Astrocyte (in vitro differentiated cells and primary cell): ENCODE results near the gene SNX8. TPM values are rescaled to one million over a fixed set of nuclear protein-coding genes. Genes with fewer than 3 reads are reported as not detected.

Source experiments
- DNase-seq: peaks from one replicate; pipeline ENCODE4 v3.0.0-alpha.2; 2010; ENCODE audit warnings: low read depth
- FAIRE-seq: peaks from 2 replicates; lab custom pipeline; 2011; peaks lifted over from hg19 to GRCh38; lab: Jason Lieb, UNC
- H2AFZ ChIP-seq: 2 replicates; pipeline ENCODE4 v1.6.0; 2012; ENCODE audit warnings: low read depth, low read length, inconsistent platforms
- H3K27ac ChIP-seq: 2 replicates; pipeline ENCODE4 v1.5.1; 2011; ENCODE audit warnings: low read depth, low read length, inconsistent platforms
- H3K27me3 ChIP-seq: 2 replicates; pipeline ENCODE4 v1.6.0; 2011; ENCODE audit warnings: low read length, inconsistent platforms; ENCODE audit not compliant: insufficient read depth
- H3K36me3 ChIP-seq: 2 replicates; pipeline ENCODE4 v1.5.1; 2011; ENCODE audit warnings: low read length, inconsistent platforms; ENCODE audit not compliant: insufficient read depth
- H3K4me1 ChIP-seq: 2 replicates; pipeline ENCODE4 v1.5.1; 2011; ENCODE audit warnings: low read length, inconsistent platforms; ENCODE audit not compliant: insufficient read depth
- H3K4me2 ChIP-seq: 2 replicates; pipeline ENCODE4 v1.6.0; 2012; ENCODE audit warnings: low read length, inconsistent platforms
- H3K4me3 ChIP-seq: 2 replicates; pipeline ENCODE4 v1.5.1; 2011; ENCODE audit warnings: low read depth, mild to moderate bottlenecking, low read length, inconsistent platforms; ENCODE audit not compliant: insufficient read depth
- H3K79me2 ChIP-seq: 2 replicates; pipeline ENCODE4 v1.6.0; 2012; ENCODE audit warnings: mild to moderate bottlenecking, low read length, inconsistent platforms; ENCODE audit not compliant: insufficient read depth
- H3K9ac ChIP-seq: 2 replicates; pipeline ENCODE4 v1.6.0; 2012; ENCODE audit warnings: mild to moderate bottlenecking, low read length, inconsistent platforms
- H3K9me3 ChIP-seq: 2 replicates; pipeline ENCODE4 v1.5.1; 2012; ENCODE audit warnings: low read depth, mild to moderate bottlenecking, low read length, inconsistent platforms; ENCODE audit not compliant: insufficient read depth
- H4K20me1 ChIP-seq: 2 replicates; pipeline ENCODE4 v1.6.0; 2012; ENCODE audit warnings: low read length, inconsistent platforms; ENCODE audit not compliant: insufficient read depth
- H3K27ac Mint-ChIP-seq: one replicate; pipeline ENCODE4 v1.8.0; 2021; ENCODE audit warnings: mild to moderate bottlenecking, mixed read lengths; ENCODE audit not compliant: unreplicated experiment
- H3K27me3 Mint-ChIP-seq: one replicate; pipeline ENCODE4 v1.8.0; 2021; ENCODE audit warnings: low read depth, mixed read lengths; ENCODE audit not compliant: unreplicated experiment
- H3K36me3 Mint-ChIP-seq: one replicate; pipeline ENCODE4 v1.8.0; 2021; ENCODE audit warnings: low read depth, mixed read lengths; ENCODE audit not compliant: unreplicated experiment
- H3K4me1 Mint-ChIP-seq: one replicate; pipeline ENCODE4 v1.8.0; 2021; ENCODE audit warnings: low read depth, mixed read lengths; ENCODE audit not compliant: unreplicated experiment
- H3K4me3 Mint-ChIP-seq: one replicate; pipeline ENCODE4 v1.8.0; 2021; ENCODE audit warnings: mild to moderate bottlenecking, moderate library complexity, mixed read lengths; ENCODE audit not compliant: unreplicated experiment
- H3K9me3 Mint-ChIP-seq: one replicate; pipeline ENCODE4 v1.8.0; 2021; ENCODE audit warnings: mild to moderate bottlenecking, mixed read lengths; ENCODE audit not compliant: unreplicated experiment
- CTCF ChIP-seq: IDR thresholded peaks from 2 replicates; pipeline ENCODE4 v1.5.1; 2011; ENCODE audit warnings: low read depth, mild to moderate bottlenecking, inconsistent platforms, low read length, moderate library complexity; ENCODE audit not compliant: insufficient read depth
- EZH2 ChIP-seq: IDR thresholded peaks from 2 replicates; pipeline ENCODE4 v1.6.1; 2012; ENCODE audit warnings: mild to moderate bottlenecking, low read length, inconsistent platforms; ENCODE audit not compliant: insufficient read depth
- total RNA-seq: library from RNA; stranded (reverse); gene quantifications from 2 replicates; pipeline ENCODE4 v1.2.1, GENCODE V29; 2021

SNX8 gene
- total RNA-seq, 1 donor from 2014 or later: 28.9 TPM

GRCh38 chr7:2205036-2205780 lies 109.0 kb downstream of the SNX8 start:
- peaks cover 6% of the 10 kb centered on the region for H3K79me2 ChIP-seq
- peaks cover 42% of the 10 kb centered on the region for H4K20me1 ChIP-seq
- Mint-ChIP-seq H3K9me3 (no peaks in the 10 kb centered on the region), H3K4me1 (peaks cover 22% of the 10 kb centered on the region), H3K36me3 (peaks cover 16% of the 10 kb centered on the region), H3K4me3 (no peak overlapping the region), H3K27me3 (no peaks in the 10 kb centered on the region), H3K27ac (no peak overlapping the region)
- no peaks in the 10 kb centered on the region for H3K27me3 ChIP-seq
- no peak overlapping the region for H3K27ac ChIP-seq
- peaks cover 3% of the 10 kb centered on the region for H3K36me3 ChIP-seq
- H3K4me1 ChIP-seq: no peaks in the 10 kb centered on the region
- DNase-seq (no peak), FAIRE-seq (no peak)
- no peaks in the 10 kb centered on the region for H3K9me3 ChIP-seq
- no peak overlapping the region for H3K9ac ChIP-seq
- TF ChIP-seq EZH2 (no peak), CTCF (no peak)
- no peak overlapping the region for H2AFZ ChIP-seq
- no peak overlapping the region for H3K4me3 ChIP-seq
- H3K4me2 ChIP-seq: no peak overlapping the region

- H2AFZ ChIP-seq: no peak overlapping the region
- no peak overlapping the region for H3K9ac ChIP-seq
- H3K4me3 ChIP-seq: no peak overlapping the region
- FAIRE-seq: no peak
- Mint-ChIP-seq H3K9me3 (no peaks in the 10 kb centered on the region), H3K4me3 (peak overlapping the region; percentile 50), H3K36me3 (peaks cover 17% of the 10 kb centered on the region), H3K4me1 (peaks cover 22% of the 10 kb centered on the region), H3K27ac (no peak overlapping the region), H3K27me3 (no peaks in the 10 kb centered on the region)
- peaks cover 3% of the 10 kb centered on the region for H3K36me3 ChIP-seq
- H3K27me3 ChIP-seq: no peaks in the 10 kb centered on the region
- DNase-seq: no peak
- H3K79me2 ChIP-seq: peaks cover 6% of the 10 kb centered on the region
- H3K4me1 ChIP-seq: no peaks in the 10 kb centered on the region
- TF ChIP-seq EZH2 (no peak), CTCF (no peak)
- H4K20me1 ChIP-seq: peaks cover 35% of the 10 kb centered on the region
- H3K27ac ChIP-seq: no peak overlapping the region
- no peak overlapping the region for H3K4me2 ChIP-seq
- H3K9me3 ChIP-seq: no peaks in the 10 kb centered on the region
Observed at GRCh38 chr7:2204446-2204845, 109.8 kb downstream of the SNX8 start.

- peaks cover under 1% of the 10 kb centered on the region for H3K79me2 ChIP-seq
- Mint-ChIP-seq H3K4me3 (peak overlapping the region; percentile 50), H3K36me3 (peaks cover 20% of the 10 kb centered on the region), H3K4me1 (peaks cover 22% of the 10 kb centered on the region), H3K27ac (no peak overlapping the region), H3K27me3 (no peaks in the 10 kb centered on the region), H3K9me3 (no peaks in the 10 kb centered on the region)
- no peak overlapping the region for H3K9ac ChIP-seq
- H3K4me3 ChIP-seq: no peak overlapping the region
- H3K4me1 ChIP-seq: no peaks in the 10 kb centered on the region
- DNase-seq: no peak
- H3K9me3 ChIP-seq: no peaks in the 10 kb centered on the region
- H3K36me3 ChIP-seq: peaks cover 3% of the 10 kb centered on the region
- no peaks in the 10 kb centered on the region for H3K27me3 ChIP-seq
- no peak overlapping the region for H3K27ac ChIP-seq
- TF ChIP-seq EZH2 (no peak), CTCF (no peak)
- peaks cover 29% of the 10 kb centered on the region for H4K20me1 ChIP-seq
- no peak overlapping the region for H3K4me2 ChIP-seq
- no peak overlapping the region for H2AFZ ChIP-seq
- no peak for FAIRE-seq
Observed at GRCh38 chr7:2203766-2204300, 110.4 kb downstream of the SNX8 start.
